RWPE1 (cell line): ENCODE measurements around the gene IFRD2.

Experiments
- CTCF ChIA-PET: fragments of 350-600 bp; sonication (Branson Sonifier 250); formaldehyde crosslinking; extraction: SDS; loops from one replicate; lab custom pipeline; 2021; lab: Yijun Ruan, JAX
- POLR2A ChIA-PET: fragments of 400-600 bp; formaldehyde crosslinking; extraction: SDS; loops from one replicate; lab custom pipeline; 2020; ENCODE audit warnings: antibody characterized with exemption; ENCODE audit not compliant: low non-redundant PET; lab: Yijun Ruan, JAX
- DNase-seq: peaks from one replicate; pipeline ENCODE4 v3.0.0; 2012; ENCODE audit warnings: low spot score
- H3K27ac ChIP-seq: fragments of 450-650 bp; 2 replicates; pipeline ENCODE4 v1.5.1; 2017
- CTCF ChIP-seq: fragments of 450-650 bp; conservative IDR thresholded peaks from 2 replicates; pipeline ENCODE4 v1.5.1; 2017; ENCODE audit warnings: low read depth, mild to moderate bottlenecking

The IFRD2 gene

GRCh38 chr3:50238549-50239026 is 53.6 kb downstream of the IFRD2 start:
- peak overlapping the region; percentile 100 for H3K27ac ChIP-seq
- CTCF ChIA-PET: no interaction called here
- no peak for DNase-seq
- POLR2A ChIA-PET: interaction anchor here (0.5 kb wide), 1 partner anchor 10 kb away, joined by 3 read pairs; no protein-coding TSS in a partner anchor
- no peak for TF ChIP-seq CTCF

- H3K27ac ChIP-seq: peak overlapping the region; percentile 100
- ChIA-PET CTCF (interaction anchor here (0.6 to 0.8 kb wide), 3 partner anchors 8 to 26 kb away, joined by 3 to 5 read pairs (median 3); no protein-coding TSS in a partner anchor), POLR2A (interaction anchor here (0.5 to 0.6 kb wide), 2 partner anchors 9 to 42 kb away, joined by 3 read pairs; no protein-coding TSS in a partner anchor)
- DNase-seq: peak; percentile 73
- TF ChIP-seq CTCF: no peak
Observed at GRCh38 chr3:50237754-50238548, 54.3 kb downstream of the IFRD2 start.
